Measurements from ENCODE around the gene KMO.

DNA sequence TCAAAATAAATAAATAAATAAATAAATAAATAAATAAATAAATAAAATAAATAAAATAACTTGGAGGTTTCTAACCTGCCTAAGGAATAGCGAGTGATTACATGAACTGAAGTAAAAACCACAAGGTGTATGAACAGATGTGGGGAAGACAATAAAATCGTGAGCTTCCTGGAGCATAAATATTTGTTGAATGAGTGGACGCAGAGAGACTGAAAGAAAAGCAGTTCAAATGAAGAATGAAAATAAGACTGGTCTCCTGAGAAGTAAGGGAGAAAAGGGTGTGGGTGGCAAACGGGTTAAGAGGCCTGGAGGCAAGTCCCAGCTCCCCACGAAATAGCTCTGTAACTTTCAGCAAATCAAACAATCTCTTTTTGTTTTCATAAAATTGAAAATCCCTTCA lies 74.4 kb downstream of the KMO start:
- no peak for TF ChIP-seq POLR2A (IDR thresholded peaks at IDR 0.05; ENCODE audit: low read depth, low read length)
- no peak for TF ChIP-seq POLR2AphosphoS5 (IDR thresholded peaks at IDR 0.05; ENCODE audit: low read depth, low read length)

All from GM12892 (cell line).